HPDE6-E6E7 (cell line): ENCODE results near the gene TDRD12.
"Not testable (repeated sequence)": the region's sequence is repeated elsewhere in the genome, so short reads cannot be mapped to it uniquely, and the experiment has no call there.

Experiments
- DNase-seq: peaks from one replicate; pipeline ENCODE4 v3.0.0; 2011; ENCODE audit warnings: missing footprints; ENCODE audit errors: extremely low spot score

TDRD12 gene

DNA sequence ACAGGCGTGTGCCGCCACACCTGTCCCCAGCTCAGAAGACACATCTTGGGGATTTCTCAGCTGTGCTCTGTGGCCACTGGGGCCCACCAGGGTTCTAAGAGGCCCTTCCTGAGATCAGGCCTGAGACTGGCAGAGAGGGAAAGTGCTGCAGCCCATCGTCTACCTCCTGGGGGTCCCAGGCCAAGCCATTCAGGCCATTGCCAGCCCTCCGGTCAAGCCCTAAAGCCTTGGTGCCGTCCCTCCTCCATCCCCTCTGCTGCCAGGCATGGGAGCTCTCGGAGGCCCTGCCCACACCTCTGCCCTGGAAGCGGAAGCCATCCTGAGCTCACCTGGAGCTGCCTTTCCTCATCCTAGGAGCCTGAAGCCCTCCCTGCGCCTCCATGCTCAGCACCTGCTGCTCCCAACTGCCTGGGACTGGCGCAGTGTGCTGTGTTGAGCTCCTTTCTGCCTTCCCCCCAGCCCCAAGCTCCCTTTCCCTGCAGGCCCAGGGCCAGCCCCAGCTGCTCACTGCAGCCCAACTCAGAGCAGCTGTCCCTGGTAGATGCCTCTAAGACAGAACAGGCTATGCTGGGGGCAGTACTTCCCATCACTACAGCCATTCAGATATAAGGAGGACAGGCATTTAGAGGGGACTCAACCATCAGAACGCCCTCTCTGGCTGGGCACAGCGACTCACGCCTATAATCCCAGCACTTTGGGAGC is 147.1 kb downstream of the TDRD12 start:
- DNase-seq = no peak

DNA sequence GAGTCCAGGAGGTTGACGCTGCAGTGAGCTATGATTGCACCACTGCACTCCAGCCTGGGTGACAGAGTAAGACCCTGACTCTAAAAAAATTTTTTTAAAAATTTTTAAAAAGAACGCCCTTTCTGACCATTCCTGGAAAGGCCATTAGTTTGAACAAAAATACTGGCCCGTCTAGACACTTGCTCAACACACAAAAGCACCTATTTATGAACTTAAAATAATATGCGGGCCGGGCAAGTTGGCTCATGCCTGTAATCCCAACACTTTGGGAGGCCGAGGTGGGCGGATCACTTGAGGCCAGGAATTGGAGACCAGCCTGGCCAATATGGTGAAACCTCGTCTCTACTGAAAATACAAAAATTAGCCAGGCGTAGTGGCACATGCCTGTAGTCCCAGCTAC is 147.9 kb downstream of the TDRD12 start:
- DNase-seq = not testable (repeated sequence)

DNA sequence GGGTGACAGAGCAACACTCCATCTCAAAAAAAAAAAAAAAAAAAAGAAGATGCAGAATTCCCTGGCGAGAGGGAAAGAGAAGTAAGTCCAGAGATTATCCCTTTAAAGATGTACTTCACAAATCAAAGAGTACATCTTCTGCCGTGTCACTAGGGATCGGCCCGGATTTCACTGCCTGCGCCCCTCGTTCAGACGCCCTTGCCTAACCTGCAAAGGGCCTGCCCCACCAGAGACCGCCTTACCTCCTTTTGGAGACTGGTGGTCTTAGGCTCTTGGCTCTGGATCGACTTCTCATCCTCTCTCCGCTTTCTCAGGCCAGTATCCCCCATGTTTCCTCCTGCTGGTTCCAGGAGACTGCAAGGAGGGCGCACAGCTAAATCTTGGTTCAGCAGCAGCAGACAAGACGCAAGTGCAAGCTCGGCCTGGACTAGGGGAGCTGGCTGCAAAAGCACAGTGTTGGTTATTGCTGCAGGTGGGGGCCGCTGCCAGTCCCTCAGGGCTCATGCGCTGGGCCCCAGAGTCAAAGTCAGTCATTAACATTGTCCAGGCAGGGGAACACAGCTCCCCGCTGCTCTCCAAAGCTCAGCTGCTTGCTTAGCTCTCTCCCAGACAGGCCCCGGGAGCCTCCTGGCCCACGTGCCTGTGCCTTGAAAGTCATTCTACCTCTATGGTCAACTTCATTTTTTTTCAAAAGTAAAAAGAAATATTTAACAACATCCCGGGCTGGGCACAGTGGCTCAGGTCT is 148.8 kb downstream of the TDRD12 start:
- DNase-seq = no peak

DNA sequence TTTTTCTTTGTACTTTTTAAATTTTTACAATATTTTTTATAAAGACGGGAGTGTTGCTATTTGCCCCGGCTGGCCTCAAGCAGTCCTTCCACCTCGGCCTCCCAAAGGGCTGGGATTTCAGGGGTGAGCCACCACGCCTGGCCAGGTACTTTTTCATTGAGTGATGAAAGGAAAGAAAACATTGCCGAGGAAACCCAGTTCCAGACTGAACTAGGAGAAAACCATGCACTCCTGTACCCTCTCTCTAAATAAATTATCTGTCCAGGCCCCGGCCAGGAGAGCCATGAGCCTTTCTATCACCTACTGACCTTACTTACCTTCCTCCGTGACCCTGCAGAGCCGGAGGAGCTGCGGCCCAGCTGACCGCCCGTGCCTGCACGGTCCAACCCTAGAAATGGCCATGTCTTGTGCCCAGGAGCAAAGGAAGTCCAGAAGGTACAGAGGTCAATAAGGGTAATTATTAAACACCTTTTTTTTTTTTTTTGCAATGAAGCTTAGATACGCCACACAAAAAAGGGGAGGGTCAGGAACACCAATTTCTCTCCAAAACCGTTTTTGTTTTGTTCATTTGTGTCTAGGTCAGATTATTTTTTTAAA is 149.9 kb downstream of the TDRD12 start, which contains the start of gene SLC7A9:
TSS of gene SLC7A9 (minus strand) at position 399 of the 597 bp plus-strand sequence. CDS start 1,233 bp downstream, outside the sequence.
- no peak for DNase-seq

DNA sequence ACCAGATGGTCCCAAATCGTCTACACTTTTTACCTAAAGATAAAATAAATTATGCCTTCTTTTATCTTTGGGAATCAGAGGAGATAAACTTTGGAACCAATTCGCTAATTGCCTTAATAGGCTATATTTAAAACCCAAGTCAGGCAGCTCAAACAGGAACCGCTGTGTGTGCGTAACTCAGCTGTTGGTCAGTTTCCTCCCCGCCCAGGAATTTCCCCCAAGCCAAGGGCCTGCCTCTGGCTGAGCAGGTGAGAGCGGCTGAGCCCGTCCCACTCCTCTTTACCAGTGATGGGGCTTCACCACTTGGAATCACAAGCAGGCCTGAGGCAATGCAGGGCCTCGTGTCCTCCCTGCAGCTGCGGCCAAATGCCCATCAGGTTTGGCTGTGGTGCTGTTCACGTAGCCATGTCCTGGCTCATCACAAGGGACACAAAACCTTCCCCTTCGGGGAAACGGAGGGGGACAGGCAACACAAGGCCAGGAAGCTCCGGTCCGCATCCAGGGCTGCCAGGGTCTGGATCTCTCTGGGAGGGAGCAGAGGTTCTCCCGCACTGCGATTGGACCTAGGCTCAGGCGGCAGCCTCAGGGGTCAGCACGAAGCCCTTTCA is 150.5 kb downstream of the TDRD12 start:
- DNase-seq = no peak

DNA sequence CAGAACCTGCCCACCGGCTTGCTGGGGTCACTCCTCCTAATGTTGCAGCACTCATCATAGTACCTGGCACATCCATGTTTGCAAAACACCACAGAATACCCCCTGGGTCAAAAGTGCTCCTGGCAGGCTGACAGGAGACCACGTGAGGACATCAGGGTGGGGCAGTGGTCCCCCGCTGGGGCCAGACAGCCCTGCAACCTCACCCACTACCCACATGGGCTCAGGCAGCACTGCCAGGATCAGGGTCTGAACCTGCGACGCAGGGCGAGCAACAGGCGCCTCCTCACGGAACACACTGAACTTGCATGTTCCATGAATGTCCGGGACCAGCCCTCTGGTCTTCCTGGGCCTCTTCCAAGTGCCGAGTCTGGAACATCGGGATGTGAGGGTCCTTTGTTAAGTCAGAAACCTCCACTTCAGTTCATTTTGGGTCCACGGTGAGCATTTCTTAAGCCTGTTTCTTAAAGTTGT is 151.4 kb downstream of the TDRD12 start:
- no peak for DNase-seq

DNA sequence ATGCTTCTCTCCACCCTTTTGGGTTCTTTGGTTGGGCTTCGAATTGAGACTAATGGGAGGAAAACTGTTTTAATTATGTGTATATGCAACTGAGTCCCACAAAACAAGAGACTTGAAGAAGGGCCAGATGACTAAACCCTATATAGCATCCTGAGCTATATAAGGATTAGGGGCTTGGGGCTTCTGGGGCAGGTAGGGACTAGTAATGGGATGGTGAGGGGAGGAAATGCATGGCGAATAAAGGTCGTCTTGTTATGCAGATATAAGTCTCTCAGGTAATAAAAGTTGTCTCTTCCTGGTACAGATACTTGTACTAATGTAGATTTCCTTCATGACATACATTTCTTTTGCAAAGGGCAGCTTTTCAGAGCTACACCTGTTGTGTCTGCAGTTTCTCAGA is 152.8 kb downstream of the TDRD12 start:
- no peak for DNase-seq

DNA sequence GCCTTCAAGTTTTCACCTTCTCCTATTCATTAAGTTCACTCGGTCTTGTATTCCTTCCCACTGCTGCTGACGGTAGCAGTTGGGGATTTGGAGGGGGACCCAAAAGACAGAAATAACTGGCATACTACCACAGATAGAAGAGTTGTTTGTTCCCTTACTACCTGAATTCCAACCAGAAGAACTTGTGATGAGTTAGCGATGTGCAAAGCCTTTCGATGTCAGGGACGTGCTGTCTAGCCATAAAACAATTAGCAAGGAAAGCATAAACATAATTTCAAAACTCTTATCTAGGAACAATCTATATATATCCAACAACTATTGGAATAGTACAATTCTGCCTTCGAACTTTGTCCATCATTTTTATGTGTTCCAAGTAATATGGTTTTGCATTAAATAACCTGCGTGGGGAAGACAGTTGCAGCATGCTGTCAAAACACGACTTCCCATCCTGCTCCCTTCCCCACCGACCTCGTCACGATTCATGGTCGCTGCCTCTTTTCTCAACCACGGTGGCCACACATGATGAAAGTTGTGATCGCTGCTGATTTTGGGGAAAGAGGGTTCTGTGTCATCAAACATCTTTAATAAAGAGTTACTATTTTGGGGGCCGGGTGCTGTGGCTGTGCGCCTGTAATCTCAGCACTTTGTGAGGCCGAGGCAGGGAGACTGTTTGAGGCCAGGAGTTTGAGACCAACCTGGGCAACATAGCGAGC is 153.8 kb downstream of the TDRD12 start:
- DNase-seq = no peak

DNA sequence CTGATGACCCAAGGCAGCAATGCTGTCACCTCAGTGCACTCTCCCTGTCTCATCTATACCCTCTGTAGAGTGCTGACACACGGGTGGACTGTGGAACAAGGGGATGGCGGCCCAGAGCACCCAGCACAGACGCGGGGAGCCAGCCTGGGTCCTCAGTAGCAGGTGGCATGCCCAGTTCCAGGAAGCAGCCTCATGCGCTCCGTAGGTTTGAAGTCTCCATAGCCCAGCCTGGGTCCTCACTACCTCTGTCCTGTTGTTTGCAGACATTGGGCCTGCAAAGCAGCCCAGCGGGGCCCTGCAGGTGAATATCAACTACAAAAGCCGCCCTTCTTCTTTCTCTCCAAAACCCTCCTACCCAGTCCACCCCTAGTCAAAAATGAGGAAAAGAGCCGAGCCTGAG is 155.0 kb downstream of the TDRD12 start:
- no peak for DNase-seq

DNA sequence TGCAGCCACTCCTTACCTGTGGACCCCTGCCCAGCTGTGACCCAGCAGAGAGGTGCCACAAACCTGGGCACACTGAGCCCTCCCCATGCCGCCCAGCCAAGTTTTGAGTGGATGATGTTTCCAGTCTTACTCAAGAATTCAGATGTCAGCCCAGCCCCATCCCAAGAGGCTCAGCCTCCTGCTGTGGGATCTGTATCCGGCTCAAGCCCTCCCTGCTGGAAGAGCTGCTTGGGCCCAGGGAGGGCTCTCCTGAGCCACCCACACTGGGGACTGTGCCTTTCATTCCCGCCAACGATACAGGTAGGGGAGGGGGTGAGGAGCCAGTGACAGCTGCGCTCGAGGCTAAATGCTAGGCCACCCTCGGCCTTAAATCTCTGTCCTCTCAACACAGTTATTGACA is 155.9 kb downstream of the TDRD12 start:
- no peak for DNase-seq

DNA sequence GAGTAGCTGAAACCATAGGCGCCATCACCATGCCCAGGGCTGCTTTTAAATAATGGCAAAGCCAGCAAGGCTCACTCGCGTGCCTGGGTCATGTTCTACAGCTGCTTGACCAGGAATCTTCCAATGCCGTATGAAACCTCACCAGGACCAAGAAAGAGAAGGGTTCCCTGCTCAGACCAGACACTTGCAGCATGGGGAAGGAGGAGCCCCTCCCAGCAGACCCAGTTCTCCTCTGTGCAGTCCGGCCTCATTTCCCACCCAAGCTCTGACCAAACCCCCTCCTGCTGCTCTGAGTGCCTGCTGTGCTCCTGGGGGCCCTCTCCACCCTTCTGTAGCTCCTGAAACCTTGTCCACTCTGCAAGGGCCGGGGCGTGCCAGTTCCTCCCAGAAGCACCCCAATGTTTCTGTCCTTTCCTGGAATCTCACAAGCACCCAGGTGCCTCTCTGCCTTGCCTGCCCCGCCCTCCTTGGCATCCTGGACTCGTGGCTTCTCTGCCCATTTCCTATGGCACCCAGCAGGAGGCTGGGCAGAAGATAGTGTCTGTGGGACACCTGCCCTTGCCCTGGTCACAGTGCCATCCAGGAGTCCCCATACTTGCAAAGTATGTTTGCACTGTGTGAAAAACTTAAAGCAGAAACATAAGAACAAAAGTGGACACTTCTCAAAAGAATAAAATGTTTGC is 156.8 kb downstream of the TDRD12 start:
- no peak for DNase-seq

DNA sequence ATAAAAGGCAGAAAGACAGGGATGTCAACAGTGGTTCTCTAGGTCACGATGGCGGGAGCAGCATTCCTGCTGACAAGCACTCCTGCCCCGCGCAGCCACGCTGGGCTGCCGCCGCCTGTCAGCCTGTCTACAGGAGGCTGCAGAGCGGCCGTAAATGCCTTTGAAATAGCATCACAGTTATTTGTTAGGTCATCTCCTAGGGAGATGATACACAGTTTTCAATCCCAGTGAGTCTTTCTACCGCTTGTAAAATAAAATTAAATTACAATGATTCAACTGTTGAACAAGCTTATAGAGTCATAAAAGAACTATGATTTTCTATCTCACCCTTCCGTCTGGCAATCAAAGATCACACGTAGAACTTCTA is 157.3 kb downstream of the TDRD12 start:
- no peak for DNase-seq
